ENCODE results near the gene ORAI2. TPM values are rescaled to one million over a fixed set of nuclear protein-coding genes. Genes with fewer than 3 reads are reported as not detected.
A peak's percentile ranks its signal among the peaks of the same experiment; 100 is the strongest.

ORAI2 gene
- total and polyA plus RNA-seq, 2 of the 13 experiments (the other 11 are each of a cell fraction or from before 2014, with no cell fraction given): 3.0 to 6.0 TPM

GRCh38 chr7:102451371-102452054 is 18.1 kb downstream of the ORAI2 start (continued):
- TF ChIP-seq NCOA5 (CRISPR knock-in tag; IDR thresholded peaks at IDR 0.05) (no peak), PLRG1 (conservative IDR thresholded peaks at IDR 0.05) (no peak), ZNF749 (CRISPR knock-in tag; IDR thresholded peaks at IDR 0.05; ENCODE audit: borderline replicate concordance) (no peak), ZNF326 (CRISPR knock-in tag; IDR thresholded peaks at IDR 0.05; ENCODE audit: borderline replicate concordance) (no peak), ZNF7 (CRISPR knock-in tag; IDR thresholded peaks at IDR 0.05) (no peak), THAP7 (CRISPR knock-in tag; IDR thresholded peaks at IDR 0.05) (no peak), HOMEZ (CRISPR knock-in tag; IDR thresholded peaks at IDR 0.05; ENCODE audit: low read depth) (0 out of 2 replicates have a peak, but pooled peaks have one; percentile 18), NCOR1 (IDR thresholded peaks at IDR 0.05; ENCODE audit: borderline replicate concordance, low read length) (no peak), HES4 (CRISPR knock-in tag; IDR thresholded peaks at IDR 0.05; ENCODE audit: borderline replicate concordance) (no peak), ZNF264 (CRISPR knock-in tag; IDR thresholded peaks at IDR 0.05) (0 out of 2 replicates have a peak, but pooled peaks have one; percentile 21), THAP11 (CRISPR knock-in tag; IDR thresholded peaks at IDR 0.05) (0 out of 2 replicates have a peak, but pooled peaks have one; percentile 46), NPAS2 (CRISPR knock-in tag; IDR thresholded peaks at IDR 0.05; ENCODE audit: borderline replicate concordance) (no peak), ZSCAN21 (CRISPR knock-in tag; IDR thresholded peaks at IDR 0.05; ENCODE audit: borderline replicate concordance) (no peak), ZNF335 (CRISPR knock-in tag; IDR thresholded peaks at IDR 0.05) (no peak), ZNF770 (CRISPR knock-in tag; IDR thresholded peaks at IDR 0.05) (no peak), POLR2G (IDR thresholded peaks at IDR 0.05; ENCODE audit: low read depth, low read length) (peak; percentile 66), JARID2 (CRISPR knock-in tag; IDR thresholded peaks at IDR 0.05; ENCODE audit: insufficient replicate concordance) (no peak), ERF (CRISPR knock-in tag; IDR thresholded peaks at IDR 0.05) (peak; percentile 38; the same call in 1 of the 2 replicates)
- TF ChIP-seq, protein P1, sequence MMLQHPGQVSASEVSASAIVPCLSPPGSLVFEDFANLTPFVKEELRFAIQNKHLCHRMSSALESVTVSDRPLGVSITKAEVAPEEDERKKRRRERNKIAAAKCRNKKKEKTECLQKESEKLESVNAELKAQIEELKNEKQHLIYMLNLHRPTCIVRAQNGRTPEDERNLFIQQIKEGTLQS (CRISPR knock-in tag; IDR thresholded peaks at IDR 0.05): no peak

Measured in HepG2 (cell line).